Fibroblast of lung (primary cell): ENCODE results near the gene MAGI2.

ENCODE experiments used
- EZH2 ChIP-seq: IDR thresholded peaks from 2 replicates; pipeline ENCODE4 v1.5.1; 2012; ENCODE audit warnings: low read length, control low read depth, mild to moderate bottlenecking; ENCODE audit errors: missing control alignments
- TF ChIP-seq, protein P1 (sequence below), 2 donors: IDR thresholded peaks in 1 of 2; conservative IDR thresholded peaks in 1 of 2; 1 replicate in 1 of 2; 2 replicates in 1 of 2; pipeline ENCODE4 v1.5.1; 2011 to 2012; ENCODE audit warnings: low read length in 2 of 2, control low read depth in 1 of 2, inconsistent platforms in 1 of 2, low read depth in 1 of 2, mild to moderate bottlenecking in 1 of 2

- TF ChIP-seq, protein P1, sequence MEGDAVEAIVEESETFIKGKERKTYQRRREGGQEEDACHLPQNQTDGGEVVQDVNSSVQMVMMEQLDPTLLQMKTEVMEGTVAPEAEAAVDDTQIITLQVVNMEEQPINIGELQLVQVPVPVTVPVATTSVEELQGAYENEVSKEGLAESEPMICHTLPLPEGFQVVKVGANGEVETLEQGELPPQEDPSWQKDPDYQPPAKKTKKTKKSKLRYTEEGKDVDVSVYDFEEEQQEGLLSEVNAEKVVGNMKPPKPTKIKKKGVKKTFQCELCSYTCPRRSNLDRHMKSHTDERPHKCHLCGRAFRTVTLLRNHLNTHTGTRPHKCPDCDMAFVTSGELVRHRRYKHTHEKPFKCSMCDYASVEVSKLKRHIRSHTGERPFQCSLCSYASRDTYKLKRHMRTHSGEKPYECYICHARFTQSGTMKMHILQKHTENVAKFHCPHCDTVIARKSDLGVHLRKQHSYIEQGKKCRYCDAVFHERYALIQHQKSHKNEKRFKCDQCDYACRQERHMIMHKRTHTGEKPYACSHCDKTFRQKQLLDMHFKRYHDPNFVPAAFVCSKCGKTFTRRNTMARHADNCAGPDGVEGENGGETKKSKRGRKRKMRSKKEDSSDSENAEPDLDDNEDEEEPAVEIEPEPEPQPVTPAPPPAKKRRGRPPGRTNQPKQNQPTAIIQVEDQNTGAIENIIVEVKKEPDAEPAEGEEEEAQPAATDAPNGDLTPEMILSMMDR (conservative IDR thresholded peaks at IDR 0.05 in 1 of 2, IDR thresholded peaks at IDR 0.05 in 1 of 2; ENCODE audit: low read depth in 1 of 2, low read length in 2 of 2), result no peak
- TF ChIP-seq EZH2, result no peak
These were observed 1057.3 kb downstream of the MAGI2 start for GRCh38 chr7:78396210-78396609.
